ENCODE measurements around the gene HPF1.
"Not testable (repeated sequence)": the region's sequence is repeated elsewhere in the genome, so short reads cannot be mapped to it uniquely, and the experiment has no call there.

HPF1 gene

DNA sequence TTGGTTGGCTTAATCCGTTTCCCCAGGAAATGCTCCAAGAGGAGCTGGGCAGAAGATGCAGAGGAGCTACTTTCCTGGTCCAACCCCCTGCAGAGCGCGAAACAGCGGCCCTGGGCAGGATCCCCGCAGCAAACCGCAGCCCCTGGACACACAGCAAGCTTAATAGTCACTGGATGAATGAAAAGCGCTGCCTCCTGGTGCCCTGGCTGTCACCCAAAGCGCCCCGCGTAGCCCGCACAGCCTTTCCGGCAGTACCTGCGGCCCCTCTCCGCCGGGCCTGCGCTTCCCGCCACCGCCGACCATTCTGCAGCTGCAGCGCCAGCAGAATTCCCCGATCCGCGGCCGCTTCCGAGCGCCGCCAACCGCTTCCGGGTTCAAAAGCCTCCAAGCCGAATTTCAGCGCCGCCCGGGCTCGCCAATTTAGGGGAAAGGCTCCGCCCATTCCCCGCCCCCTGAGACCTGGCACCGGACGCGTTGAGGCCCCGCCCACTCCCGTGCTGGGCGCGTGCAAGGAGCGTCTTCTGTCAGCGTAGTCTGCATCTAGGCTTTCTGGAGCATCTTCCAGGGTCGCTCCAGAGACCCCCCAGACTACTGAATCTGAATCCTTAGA lies at the start of gene HPF1:
TSS of gene HPF1 (minus strand) at position 370 of the 610 bp plus-strand sequence. CDS start at position 303, 67 bp downstream.
- peak; percentile 84 to 94 for DNase-seq (ENCODE audit: low read depth in 2 of 2)

DNA sequence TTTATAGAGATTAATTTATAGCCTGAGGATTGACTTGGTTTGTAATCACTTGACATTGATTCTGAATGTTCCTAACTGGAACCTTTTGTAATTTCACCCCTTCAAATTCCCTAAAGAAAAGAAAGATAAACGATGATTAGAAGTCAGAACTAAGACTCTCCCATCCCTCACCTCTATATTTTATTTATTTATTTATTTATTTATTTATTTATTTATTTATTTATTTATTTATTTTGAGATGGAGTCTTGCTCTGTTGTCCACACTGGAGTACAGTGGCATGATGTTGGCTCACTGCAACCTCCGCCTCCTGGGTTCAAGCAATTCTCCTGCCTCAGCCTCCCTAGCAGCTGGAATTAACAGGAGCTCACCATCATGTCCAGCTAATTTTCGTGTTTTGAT lies 49.0 kb upstream of the HPF1 start:
- DNase-seq (ENCODE audit: low read depth in 2 of 2), result not testable (repeated sequence)

DNA sequence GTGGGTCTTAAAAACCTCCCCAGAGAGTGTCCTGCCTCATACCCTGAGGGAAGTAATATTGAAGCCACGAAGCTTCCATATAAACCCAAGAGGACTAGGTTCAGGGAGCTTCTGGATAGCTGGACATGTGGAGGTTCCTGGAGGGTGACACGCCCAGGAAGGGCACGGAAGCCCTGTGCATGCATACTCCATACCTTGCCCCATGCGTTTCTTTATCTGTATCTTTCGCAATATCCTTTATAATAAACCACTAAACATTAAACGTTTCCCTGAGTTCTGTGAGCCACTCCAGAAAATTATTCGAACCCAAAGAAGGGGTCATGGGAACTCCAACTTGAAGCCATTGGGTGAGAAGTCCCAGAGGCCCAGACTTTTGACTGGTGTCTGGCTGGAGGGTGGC lies 45.7 kb upstream of the HPF1 start:
- no peak for DNase-seq (ENCODE audit: low read depth in 2 of 2)

DNA sequence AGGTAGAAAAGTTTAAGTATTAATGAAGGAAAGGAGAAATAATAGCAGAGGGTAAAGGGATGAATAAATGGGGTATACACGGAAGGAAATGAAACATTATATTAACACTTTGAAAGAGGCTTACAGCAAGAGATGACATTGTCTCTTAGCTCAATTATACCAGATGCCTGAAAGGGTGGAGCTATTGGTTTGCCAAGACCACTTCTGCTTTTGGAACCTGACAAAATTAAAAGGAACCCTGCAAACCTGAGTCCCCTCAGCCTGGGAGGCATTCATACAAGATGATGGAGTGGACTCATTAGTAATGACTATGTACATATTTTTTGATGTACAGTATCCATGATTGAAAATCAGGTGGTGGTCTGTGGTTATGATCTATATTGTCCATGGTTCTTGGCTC lies 45.1 kb upstream of the HPF1 start:
- DNase-seq (ENCODE audit: low read depth in 2 of 2), result no peak

DNA sequence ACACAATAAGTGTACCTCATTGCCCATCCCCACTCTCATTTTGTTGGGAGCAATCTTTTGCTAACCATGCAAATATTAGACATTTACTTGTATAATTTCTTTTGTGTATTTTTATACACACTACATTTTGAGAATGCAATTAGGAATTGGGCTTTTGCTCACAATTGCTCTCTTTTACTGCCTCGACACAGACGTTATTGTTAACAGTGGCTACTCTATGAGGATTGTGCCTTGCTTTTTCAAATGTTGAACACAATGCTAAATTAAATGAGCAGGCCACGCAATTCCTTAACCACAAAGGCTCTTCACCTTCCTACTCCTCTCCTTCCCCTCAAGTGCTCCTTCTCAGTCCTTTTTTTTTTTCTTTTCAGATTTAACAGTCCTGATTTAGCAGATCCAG lies 42.8 kb upstream of the HPF1 start:
- DNase-seq (ENCODE audit: low read depth in 2 of 2), result no peak

DNA sequence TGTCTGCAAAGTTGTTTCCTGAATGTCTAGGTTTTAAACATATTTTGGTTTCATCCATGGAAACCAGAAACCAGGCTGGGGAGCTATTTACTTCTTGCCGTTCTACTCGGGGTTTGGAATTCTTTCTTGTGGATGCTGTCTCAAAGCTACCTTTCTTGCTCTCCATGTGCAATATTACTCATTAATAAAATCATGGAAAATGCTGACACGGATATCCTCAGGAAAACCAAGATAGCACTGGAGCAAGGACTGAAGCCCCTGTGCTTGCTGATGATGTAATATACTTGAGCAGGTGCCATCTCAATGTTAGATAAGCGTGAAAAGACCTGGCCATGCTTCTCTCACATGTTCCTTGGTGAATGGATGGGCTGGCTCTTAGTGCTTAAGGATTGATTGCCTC lies 41.5 kb upstream of the HPF1 start:
- DNase-seq (ENCODE audit: low read depth in 2 of 2), result no peak

DNA sequence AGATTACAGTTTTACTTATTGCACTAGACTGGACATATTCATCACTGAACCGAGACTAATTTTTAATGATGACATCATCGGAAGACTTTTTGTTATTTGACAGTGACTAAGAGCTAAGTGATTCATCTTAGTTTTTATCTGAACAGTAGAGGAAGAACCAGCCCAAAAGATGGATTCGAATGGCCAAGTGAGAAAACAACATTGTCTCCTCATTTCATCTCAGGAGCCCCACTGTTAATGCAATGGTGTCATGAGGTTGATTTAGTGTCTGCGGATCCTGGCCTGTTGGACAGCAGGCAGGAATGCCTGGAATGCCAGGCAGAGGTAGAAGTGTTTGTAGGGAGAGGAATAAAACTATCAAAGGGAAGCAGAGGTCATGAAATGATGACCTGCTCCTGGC lies 37.8 kb upstream of the HPF1 start:
- no peak for DNase-seq (ENCODE audit: low read depth in 2 of 2)

DNA sequence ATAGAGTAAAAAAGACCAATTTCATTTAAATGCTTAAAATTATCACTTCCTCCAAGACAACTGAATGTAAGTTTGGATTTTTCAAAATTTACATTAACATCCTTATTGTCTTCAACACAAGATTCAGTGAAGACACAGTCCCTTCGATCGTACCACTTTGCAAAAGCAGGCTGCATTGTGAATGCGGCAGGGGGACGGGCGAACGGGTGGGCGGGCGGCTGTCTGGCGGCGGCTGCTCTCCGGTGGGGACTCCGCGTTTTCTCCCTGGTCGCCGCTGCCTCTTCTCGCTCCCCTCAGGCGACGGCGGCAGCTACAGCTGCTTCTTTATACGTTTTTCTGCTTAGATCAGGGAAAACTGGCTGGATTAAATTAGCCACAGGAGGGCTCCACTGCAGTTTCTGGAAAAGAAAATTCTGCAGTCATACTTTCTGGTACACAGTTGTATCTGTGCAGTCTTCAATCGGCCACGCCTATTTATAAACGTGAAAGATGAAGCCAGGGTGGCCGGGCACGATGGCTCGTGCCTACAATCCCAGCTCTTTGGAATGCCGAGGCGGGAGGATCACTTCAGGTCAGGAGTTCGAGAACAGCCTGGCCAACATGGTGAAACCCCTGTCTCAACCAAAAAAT lies 33.9 kb upstream of the HPF1 start:
- DNase-seq (ENCODE audit: low read depth in 2 of 2), result no peak

DNA sequence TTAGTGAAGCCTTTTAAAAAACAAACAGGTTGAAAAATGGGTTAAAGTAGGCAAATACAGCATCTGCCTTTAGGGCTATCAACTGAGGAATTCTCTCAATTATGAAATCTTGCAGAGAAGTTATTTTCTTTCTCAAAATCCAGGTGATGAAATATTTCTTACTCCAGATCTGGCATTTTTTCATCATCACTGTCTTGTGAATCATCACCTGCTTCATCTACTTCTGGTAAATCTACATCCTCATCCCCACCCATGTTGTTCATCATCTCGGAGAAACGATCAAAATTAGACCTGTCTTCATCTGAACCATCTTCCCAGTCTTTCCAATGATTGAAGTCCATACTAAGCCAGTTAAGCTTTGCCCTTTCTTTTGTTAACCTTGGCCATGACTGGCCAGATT lies 33.3 kb upstream of the HPF1 start:
- DNase-seq (ENCODE audit: low read depth in 2 of 2), result no peak

DNA sequence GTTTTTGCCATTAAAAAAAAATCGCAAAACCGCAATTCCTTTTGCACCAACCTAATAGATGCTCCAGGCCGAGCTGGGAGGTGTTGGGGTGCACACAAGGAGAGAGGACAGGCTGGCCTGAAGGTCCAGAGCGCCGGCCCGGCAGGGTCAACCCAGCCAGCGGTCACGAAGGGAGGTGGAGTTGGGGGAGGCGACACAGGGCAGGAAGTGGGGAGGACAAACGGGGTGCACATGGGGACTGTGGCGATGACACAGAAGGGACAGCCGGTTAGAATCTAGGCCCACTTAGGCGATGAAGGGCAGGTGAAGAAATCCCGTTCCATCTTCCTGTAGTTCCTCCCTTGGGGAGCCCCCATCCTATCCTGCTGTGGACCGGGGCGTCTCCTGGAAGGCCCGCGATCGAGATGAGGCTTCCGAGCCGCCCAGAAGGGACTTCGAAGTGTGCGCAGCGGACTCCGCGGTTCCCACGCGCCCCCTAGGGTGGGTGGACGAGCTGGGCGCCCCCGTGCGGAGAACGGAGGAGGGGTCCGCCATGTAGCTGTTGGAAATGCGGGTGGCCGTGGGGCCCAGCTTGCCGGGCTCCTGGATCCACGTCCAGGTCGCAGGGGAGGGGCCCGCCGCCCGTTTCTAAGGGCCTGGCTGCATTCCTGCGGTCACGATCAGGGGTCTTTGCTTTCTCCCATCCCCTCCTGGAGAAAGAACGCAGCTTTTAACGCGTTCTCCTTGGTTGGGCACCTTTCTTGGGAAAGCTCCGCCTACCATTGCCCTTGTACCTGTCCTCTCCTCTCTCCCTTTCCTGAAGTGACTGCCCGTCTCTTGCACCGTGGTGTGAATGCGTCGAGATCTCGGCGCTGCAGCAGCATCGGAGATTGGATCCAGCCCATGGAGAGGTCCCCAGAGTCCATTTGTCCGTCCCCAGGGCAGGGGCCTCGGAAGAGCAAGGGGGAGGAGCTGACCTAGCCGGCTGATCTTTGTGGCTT lies 17.0 kb upstream of the HPF1 start:
- DNase-seq (ENCODE audit: low read depth in 2 of 2), result no peak

DNA sequence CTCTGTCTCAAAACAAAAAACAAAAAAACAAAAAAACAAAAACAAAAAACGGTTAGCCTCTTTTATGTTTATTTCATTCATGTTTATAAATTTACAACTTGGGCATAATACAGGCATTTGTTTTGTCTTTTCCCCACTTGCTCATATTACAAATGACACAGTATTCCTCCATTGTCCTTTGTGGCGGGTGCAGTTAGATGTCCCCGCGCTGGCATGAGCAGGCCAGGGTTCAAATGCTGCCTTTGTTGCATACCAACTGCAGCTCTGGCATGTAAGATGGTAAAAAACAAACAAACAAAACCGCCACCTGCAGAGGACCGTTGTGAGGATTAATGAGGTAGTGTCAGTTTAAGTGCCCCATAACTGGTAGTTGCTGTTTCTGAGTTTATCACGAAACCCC lies 16.1 kb upstream of the HPF1 start:
- no peak for DNase-seq (ENCODE audit: low read depth in 2 of 2)

DNA sequence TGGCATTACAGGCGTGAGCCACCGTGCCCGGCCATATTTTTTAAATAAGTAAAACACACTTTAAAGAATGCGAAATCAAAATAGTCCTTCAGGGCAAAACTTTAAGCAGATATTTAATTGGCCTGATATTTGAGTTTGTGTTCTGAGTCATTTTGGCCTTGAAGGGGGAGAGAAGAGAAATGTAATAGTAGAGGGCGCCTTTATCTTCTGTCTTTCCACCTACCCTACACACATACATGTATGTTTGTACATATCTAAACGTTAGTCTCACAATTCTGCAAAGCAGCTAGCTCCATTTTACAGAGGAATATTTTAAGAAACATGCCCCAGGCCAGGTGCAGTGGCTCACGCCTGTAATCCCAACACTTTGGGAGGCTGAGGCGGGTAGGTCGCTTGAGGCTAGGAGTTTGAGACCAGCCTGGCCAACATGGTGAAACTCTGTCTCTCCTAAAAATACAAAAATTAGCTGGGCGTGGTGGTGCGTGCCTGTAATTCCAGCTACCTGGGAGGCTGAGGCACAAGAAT lies 13.9 kb upstream of the HPF1 start:
- not testable (repeated sequence) for DNase-seq (ENCODE audit: low read depth in 2 of 2)

DNA sequence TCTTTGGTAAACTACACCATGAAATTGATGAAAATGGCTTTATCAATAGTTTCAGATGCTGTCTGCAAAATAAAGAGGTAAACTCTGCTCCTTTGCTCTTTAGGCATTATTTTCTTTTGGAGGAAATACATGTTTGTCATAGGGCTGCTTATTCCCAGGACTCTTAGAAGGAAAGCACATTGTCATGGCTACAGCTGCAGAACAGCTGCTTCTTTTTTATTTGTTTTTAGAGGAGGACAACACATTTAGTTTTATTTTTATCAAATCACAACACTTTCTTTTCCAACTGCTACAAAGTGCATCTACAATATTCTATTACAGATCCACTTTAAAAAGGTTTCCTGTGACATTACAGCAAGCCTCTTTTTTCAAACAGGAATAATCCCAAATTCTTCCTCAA lies 12.7 kb upstream of the HPF1 start:
- DNase-seq (ENCODE audit: low read depth in 2 of 2), result no peak

DNA sequence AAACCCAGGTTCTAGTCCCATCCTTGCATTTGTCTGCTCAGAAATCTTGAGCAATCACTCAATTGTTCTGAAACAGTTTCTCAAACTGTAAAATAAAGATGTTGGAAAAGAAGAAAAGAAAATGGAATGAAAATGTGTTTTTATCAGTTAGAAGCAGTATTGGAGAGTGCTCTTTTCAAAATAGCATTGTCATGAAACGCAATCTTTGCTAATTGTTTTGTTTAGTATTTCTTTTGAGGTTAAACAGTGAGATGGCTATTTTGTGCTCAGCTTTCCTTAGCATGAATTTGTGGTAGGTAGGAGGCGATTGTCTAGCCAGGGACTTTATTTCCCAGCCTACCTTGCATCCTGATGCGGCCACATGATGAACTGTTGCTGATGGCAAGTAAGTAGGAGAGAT lies 10.6 kb upstream of the HPF1 start:
- no peak for DNase-seq (ENCODE audit: low read depth in 2 of 2)

DNA sequence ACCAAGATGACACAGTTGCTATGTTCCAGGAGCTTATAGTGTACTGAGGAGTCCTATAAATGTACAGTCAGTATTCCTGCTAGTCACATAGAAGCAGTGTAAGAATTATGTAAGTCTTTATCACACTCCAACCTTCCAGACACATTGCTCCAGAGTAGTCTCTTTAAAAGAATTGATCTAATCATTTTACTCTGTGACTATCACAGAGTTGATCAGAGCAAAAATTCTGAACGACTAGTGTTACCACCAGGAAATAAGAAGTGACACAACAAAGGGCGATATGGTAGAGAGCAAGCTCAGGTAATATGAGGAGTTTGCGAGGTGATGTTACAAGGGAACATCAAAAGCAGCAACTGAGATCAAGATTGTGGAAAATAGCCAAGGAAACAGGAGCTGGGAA lies 9.0 kb upstream of the HPF1 start:
- no peak for DNase-seq (ENCODE audit: low read depth in 2 of 2)

DNA sequence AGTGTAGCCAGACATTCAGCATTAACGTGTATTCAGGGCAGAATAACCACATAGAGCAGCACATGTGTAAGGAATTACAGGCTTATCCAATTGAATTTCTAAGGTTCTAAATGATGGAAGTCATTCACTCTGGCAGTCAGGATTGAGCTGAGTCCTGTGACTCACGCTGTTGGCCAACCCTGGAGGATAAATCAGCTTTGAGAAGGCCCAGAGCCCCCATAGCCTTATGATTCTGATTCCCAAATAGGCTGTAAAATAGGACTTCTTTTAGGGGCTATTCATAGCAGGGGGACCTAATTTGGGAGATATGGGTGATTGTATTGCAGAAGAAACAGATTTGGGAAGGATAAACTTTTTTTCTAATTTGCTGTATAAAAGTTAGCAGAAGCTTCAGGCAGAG lies 8.1 kb upstream of the HPF1 start:
- DNase-seq (ENCODE audit: low read depth in 2 of 2), result no peak

DNA sequence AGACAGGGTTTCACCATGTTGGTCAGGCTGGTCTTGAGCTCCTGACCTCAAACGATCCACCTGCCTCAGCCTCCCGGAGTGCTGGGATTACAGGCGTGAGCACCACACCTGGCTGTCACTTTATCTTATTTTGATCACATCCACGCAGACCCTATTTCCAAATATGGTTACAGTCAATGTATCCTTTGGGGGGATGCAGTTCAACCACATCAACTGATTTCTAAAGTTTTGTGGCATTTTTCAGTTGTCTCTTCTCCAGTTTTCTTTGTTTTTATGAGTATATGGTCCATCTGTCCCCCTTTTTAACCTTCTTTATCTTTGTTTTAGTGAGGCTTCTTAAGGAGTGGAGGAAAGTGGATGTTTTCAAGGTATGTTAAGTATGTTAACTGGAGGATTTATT lies 4.1 kb upstream of the HPF1 start:
- DNase-seq (ENCODE audit: low read depth in 2 of 2), result no peak

DNA sequence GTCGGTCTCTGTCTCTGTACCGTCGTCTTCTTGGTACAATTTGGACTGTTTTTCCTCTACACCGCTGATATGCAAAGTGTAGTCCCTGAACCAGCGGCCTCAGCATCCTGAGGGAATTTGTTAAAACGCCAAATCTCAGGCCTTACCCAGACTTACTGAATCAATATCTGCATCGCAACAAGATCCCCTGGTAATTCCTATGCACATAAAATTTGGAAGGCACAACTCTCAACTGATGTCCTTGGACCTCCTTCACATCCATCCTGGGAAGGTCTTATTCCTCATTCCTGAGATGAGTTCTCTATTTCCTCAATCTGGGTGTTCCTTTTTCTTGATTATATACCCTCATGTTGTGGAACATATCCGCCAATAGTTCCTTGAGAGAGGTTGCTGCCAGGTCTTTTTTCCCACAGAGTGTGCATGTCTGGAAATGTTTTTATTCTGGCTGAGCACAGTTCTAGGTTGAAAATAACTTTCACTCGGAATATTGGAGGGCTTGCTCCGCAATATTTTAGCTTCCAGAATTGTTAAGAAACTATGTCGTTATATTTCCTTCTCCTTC lies 738 bp upstream of the HPF1 start:
- DNase-seq (ENCODE audit: low read depth in 2 of 2), result no peak

DNA sequence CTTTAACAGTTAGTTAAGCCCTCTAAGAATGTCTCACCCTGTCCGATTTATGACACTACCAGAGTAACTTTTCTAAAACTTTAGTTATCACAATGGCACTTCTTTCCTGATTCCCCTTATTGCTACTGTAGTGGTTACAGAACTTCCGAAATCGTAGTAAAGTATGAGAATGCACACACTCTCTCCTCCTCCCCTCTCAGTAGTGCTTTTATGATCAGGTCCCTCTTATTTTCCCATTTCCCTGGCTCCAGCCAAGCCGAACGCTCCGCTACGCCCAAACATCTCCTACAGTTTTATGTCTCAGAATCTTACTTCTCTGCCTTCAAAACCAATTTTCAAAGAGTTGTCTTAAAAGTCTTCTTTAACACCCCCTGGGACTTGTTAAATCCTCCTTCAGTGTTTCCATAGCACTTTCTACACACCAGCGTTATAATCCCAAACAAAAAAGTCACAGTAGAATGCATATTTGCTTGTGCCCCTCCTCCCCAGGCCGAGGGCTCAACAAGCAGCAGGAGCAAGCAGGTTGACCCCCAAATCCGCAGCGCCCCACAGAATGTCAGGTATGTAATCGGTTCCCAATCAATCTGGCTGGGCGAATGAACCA lies 671 bp downstream of the HPF1 start:
- no peak for DNase-seq (ENCODE audit: low read depth in 2 of 2)

DNA sequence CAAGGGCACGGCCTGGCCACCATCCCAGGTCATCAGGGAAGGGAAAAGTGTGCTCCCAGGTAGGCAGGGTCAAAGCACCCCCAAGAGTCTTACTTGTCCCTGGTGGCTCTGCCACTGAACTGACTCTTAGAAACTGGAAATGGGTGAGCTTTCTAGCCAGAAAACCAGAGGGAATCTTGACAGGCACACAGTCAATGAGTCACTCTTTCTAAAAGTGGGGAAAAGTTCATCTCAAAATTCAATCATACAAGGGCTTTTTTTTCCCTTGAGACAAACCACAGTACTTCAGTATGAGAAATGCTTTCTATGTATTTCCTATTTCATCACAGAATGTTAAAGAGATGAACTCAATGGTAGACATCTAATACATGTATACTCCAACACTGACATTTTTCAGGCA lies 12.5 kb downstream of the HPF1 start:
- DNase-seq (ENCODE audit: low read depth in 2 of 2), result no peak

DNA sequence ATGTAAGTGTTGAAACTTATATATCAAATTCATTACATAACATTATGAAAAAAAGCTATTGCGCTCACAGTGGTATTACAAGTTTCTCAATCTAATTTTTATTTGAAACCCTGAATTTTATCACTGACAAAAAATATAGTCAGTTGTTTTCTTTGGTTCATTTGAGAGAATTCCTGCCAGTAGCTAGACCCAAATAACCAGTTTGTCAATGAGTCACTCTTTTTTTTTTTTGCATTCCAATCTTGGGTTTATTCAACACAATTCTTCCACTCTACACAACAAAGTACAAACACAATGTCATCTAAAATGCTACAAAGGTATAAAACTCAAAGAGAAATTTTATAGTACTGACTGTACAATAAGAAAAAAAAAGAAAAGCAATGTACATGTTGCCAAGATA lies 13.1 kb downstream of the HPF1 start:
- no peak for DNase-seq (ENCODE audit: low read depth in 2 of 2)

DNA sequence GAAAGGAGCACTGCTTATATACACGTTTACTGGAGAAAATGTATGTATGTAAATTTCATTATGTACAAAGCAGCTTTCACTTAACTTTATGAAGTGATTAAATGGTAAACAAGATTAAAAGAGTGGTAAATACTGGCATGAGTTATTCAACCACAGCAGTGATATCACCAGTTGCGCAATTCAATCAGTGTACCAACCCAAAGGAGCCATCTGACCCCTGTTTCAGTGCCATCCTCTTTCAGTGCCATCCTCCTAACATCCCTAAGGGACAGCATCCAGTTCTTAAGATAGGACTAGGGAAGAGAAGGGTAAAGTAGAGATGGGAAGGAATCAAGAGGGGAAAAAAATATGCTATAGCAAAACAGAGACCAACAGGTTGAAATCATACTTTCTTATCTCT lies 16.2 kb downstream of the HPF1 start:
- no peak for DNase-seq (ENCODE audit: low read depth in 2 of 2)

Data from stimulated activated CD4-positive, alpha-beta T cell treated with anti-CD3 and anti-CD28 coated beads, Interleukin-15, amount 100 ng/mL, for 48 hours (primary cell).